K562 (cell line): ENCODE measurements around the gene PI4K2A. TPM values are rescaled to one million over a fixed set of nuclear protein-coding genes. Genes with fewer than 3 reads are reported as not detected.

Experiments used
- ARNT ChIP-seq, 2 experiments: fragments of 450-650 bp; IDR thresholded peaks; 2 replicates each; pipeline ENCODE4 v1.6.1; 2016; ENCODE audit warnings: mild to moderate bottlenecking in 1 of 2
- BRD9 ChIP-seq: fragments of 450-650 bp; IDR thresholded peaks from 2 replicates; pipeline ENCODE4 v1.6.1; 2018; ENCODE audit warnings: low read depth; ENCODE audit not compliant: partially characterized antibody
- ESRRA ChIP-seq: fragments of 450-650 bp; IDR thresholded peaks from 2 replicates; pipeline ENCODE4 v1.6.1; 2014; ENCODE audit warnings: low read depth, mild to moderate bottlenecking, moderate library complexity, borderline replicate concordance
- ESRRB ChIP-seq: fragments of 250-450 bp; sonication (Bioruptor Pico); IDR thresholded peaks from 2 replicates; pipeline ENCODE4 v1.5.0; 2020; ENCODE audit warnings: mild to moderate bottlenecking, moderate library complexity, borderline replicate concordance
- EZH2 ChIP-seq: IDR thresholded peaks from 2 replicates; pipeline ENCODE4 v1.6.1; 2012; ENCODE audit warnings: low read depth, mild to moderate bottlenecking, inconsistent platforms, low read length, borderline replicate concordance
- FOXJ3 ChIP-seq: sonication (generic); formaldehyde crosslinking; IDR thresholded peaks from 2 replicates; pipeline ENCODE4 v1.4.0; 2020; ENCODE audit warnings: mild to moderate bottlenecking, missing genetic modification reagents
- KDM4B ChIP-seq, 2 experiments: fragments of 450-650 bp in 1 of 2; sonication (generic) in 1 of 2; IDR thresholded peaks; 2 replicates each; pipeline ENCODE4 v1.6.1; 2016 to 2017; ENCODE audit warnings: borderline replicate concordance in 2 of 2, antibody characterized with exemption in 1 of 2, low read depth in 1 of 2, mild to moderate bottlenecking in 1 of 2
- MAZ ChIP-seq, 2 experiments: fragments of 450-650 bp in 1 of 2; sonication (generic) in 1 of 2; formaldehyde crosslinking; IDR thresholded peaks in 1 of 2; conservative IDR thresholded peaks in 1 of 2; 2 replicates each; pipeline versions ENCODE4 v1.4.0 to v1.5.0; 2020; ENCODE audit warnings: mild to moderate bottlenecking in 1 of 2, missing genetic modification reagents in 1 of 2
- MLX ChIP-seq, 2 experiments: fragments of 450-650 bp in 1 of 2; sonication (generic) in 1 of 2; formaldehyde crosslinking; conservative IDR thresholded peaks; 2 replicates each; pipeline versions ENCODE4 v1.4.0 to v1.8.1; 2020 to 2022; ENCODE audit warnings: mild to moderate bottlenecking in 1 of 2, missing genetic modification reagents in 1 of 2
- SIX5 ChIP-seq, 2 experiments: IDR thresholded peaks; 2 replicates each; pipeline ENCODE4 v1.6.1; 2011; ENCODE audit warnings: low read length in 2 of 2, borderline replicate concordance in 1 of 2, low read depth in 1 of 2, mild to moderate bottlenecking in 1 of 2, moderate library complexity in 1 of 2; ENCODE audit not compliant: insufficient read depth in 1 of 2
- SRSF3 ChIP-seq: fragments of 200-400 bp; formaldehyde crosslinking; IDR thresholded peaks from 2 replicates; pipeline ENCODE4 v1.6.1; 2016; ENCODE audit warnings: mild to moderate bottlenecking, low read length, moderate library complexity; ENCODE audit not compliant: insufficient read depth
- STAT5A ChIP-seq: IDR thresholded peaks from 2 replicates; pipeline ENCODE4 v1.6.1; 2012; ENCODE audit warnings: low read length, inconsistent platforms, borderline replicate concordance
- ZNF197 ChIP-seq: fragments of 200-800 bp; sonication (Bioruptor generic); IDR thresholded peaks from 2 replicates; pipeline ENCODE4 v1.6.1; 2016; ENCODE audit warnings: low read depth, missing genetic modification characterization, missing compliant biosample characterization
- ZNF24 ChIP-seq: fragments of 450-650 bp; IDR thresholded peaks from 2 replicates; pipeline ENCODE4 v1.6.1; 2016
- ZNF717 ChIP-seq: fragments of 250-450 bp; sonication (Bioruptor Pico); IDR thresholded peaks from 2 replicates; pipeline ENCODE4 v1.5.0; 2021
- ZNF77 ChIP-seq: fragments of 250-450 bp; sonication (Bioruptor Pico); IDR thresholded peaks from 2 replicates; pipeline ENCODE4 v1.5.0; 2020
- polyA plus RNA-seq, 8 experiments: library from polyadenylated mRNA; depleted of rRNA in 4 of 8; stranded (reverse) in 5 of 8; unstranded in 3 of 8; fragments of >200 nt; fragmentation: Nextera tagmentation in 2 of 8; fragmentation: Illumina TruSeq in 1 of 8; extraction: Ambion mirVana in 2 of 8; extraction: Trizol in 1 of 8; gene quantifications; 2 replicates each; pipeline versions ENCODE4 v1.2.1 to v1.2.3, GENCODE V29; 2011 to 2014; ENCODE audit warnings: inconsistent platforms in 1 of 8, missing spikeins in 1 of 8
- total RNA-seq, 7 experiments: library from RNA; depleted of rRNA in 6 of 7; stranded (reverse); fragments of >200 nt in 6 of 7; fragmentation: Illumina TruSeq in 2 of 7; extraction: Trizol in 2 of 7; gene quantifications; 2 replicates each; pipeline versions ENCODE4 v1.2.1 to v1.2.3, GENCODE V29; 2011 to 2021; ENCODE audit warnings: low replicate concordance in 1 of 7
- TF ChIP-seq, protein P1 (sequence below): fragments of 450-650 bp; IDR thresholded peaks from one replicate; pipeline ENCODE4 v1.6.1; 2018; ENCODE audit warnings: mild to moderate bottlenecking, moderate library complexity; ENCODE audit not compliant: partially characterized antibody
- TF ChIP-seq, protein P2 (sequence below): fragments of 450-650 bp; IDR thresholded peaks from 2 replicates; pipeline ENCODE4 v1.6.1; 2016; ENCODE audit warnings: low read depth, mild to moderate bottlenecking, moderate library complexity
- TF ChIP-seq, protein P3 (sequence below): fragments of 250-450 bp; sonication (Bioruptor Pico); IDR thresholded peaks from 2 replicates; pipeline ENCODE4 v1.8.0; 2021; ENCODE audit warnings: moderate library complexity, mild to moderate bottlenecking, inconsistent platforms

Gene PI4K2A
- total and polyA plus RNA-seq, 9 of the 15 experiments (the other 6 are each of a cell fraction or from before 2014, with no cell fraction given): 4.4 to 28.4 (median 16.5) TPM

GRCh38 chr10:97648562-97649404, 8.3 kb downstream of the PI4K2A start (continued):
- peak; percentile 26; the same call in 1 of the 2 replicates for TF ChIP-seq STAT5A
- no peak for TF ChIP-seq ESRRA
- no peak for TF ChIP-seq ARNT (IDR thresholded peaks at IDR 0.05)
- TF ChIP-seq FOXJ3 (CRISPR knock-in tag): no peak
- no peak for TF ChIP-seq EZH2
- no peak for TF ChIP-seq ZNF197 (CRISPR knock-in tag)
- TF ChIP-seq MAZ (CRISPR knock-in tag; conservative IDR thresholded peaks at IDR 0.05 in 1 of 2, IDR thresholded peaks at IDR 0.05 in 1 of 2): no peak
- TF ChIP-seq ZNF77: no peak
- TF ChIP-seq ZNF717 (CRISPR knock-in tag): no peak
- TF ChIP-seq BRD9: no peak
- TF ChIP-seq SIX5 (IDR thresholded peaks at IDR 0.05; ENCODE audit: borderline replicate concordance in 1 of 2, insufficient read depth in 1 of 2, low read depth in 1 of 2, low read length in 2 of 2): no peak
- no peak for TF ChIP-seq KDM4B (IDR thresholded peaks at IDR 0.05; ENCODE audit: borderline replicate concordance in 2 of 2, low read depth in 1 of 2)
- 0 out of 2 replicates have a peak, but pooled peaks have one; percentile 17 for TF ChIP-seq ZNF24
- TF ChIP-seq, protein P1, sequence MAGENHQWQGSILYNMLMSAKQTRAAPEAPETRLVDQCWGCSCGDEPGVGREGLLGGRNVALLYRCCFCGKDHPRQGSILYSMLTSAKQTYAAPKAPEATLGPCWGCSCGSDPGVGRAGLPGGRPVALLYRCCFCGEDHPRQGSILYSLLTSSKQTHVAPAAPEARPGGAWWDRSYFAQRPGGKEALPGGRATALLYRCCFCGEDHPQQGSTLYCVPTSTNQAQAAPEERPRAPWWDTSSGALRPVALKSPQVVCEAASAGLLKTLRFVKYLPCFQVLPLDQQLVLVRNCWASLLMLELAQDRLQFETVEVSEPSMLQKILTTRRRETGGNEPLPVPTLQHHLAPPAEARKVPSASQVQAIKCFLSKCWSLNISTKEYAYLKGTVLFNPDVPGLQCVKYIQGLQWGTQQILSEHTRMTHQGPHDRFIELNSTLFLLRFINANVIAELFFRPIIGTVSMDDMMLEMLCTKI: no peak
- TF ChIP-seq ESRRB (CRISPR knock-in tag): no peak
- TF ChIP-seq, protein P2, sequence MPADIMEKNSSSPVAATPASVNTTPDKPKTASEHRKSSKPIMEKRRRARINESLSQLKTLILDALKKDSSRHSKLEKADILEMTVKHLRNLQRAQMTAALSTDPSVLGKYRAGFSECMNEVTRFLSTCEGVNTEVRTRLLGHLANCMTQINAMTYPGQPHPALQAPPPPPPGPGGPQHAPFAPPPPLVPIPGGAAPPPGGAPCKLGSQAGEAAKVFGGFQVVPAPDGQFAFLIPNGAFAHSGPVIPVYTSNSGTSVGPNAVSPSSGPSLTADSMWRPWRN: no peak
- TF ChIP-seq SRSF3: no peak
- TF ChIP-seq, protein P3, sequence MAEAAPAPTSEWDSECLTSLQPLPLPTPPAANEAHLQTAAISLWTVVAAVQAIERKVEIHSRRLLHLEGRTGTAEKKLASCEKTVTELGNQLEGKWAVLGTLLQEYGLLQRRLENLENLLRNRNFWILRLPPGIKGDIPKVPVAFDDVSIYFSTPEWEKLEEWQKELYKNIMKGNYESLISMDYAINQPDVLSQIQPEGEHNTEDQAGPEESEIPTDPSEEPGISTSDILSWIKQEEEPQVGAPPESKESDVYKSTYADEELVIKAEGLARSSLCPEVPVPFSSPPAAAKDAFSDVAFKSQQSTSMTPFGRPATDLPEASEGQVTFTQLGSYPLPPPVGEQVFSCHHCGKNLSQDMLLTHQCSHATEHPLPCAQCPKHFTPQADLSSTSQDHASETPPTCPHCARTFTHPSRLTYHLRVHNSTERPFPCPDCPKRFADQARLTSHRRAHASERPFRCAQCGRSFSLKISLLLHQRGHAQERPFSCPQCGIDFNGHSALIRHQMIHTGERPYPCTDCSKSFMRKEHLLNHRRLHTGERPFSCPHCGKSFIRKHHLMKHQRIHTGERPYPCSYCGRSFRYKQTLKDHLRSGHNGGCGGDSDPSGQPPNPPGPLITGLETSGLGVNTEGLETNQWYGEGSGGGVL: no peak
- TF ChIP-seq MLX (CRISPR knock-in tag; conservative IDR thresholded peaks at IDR 0.05): no peak
